ENCODE measurements around the gene CFHR5.

DNA sequence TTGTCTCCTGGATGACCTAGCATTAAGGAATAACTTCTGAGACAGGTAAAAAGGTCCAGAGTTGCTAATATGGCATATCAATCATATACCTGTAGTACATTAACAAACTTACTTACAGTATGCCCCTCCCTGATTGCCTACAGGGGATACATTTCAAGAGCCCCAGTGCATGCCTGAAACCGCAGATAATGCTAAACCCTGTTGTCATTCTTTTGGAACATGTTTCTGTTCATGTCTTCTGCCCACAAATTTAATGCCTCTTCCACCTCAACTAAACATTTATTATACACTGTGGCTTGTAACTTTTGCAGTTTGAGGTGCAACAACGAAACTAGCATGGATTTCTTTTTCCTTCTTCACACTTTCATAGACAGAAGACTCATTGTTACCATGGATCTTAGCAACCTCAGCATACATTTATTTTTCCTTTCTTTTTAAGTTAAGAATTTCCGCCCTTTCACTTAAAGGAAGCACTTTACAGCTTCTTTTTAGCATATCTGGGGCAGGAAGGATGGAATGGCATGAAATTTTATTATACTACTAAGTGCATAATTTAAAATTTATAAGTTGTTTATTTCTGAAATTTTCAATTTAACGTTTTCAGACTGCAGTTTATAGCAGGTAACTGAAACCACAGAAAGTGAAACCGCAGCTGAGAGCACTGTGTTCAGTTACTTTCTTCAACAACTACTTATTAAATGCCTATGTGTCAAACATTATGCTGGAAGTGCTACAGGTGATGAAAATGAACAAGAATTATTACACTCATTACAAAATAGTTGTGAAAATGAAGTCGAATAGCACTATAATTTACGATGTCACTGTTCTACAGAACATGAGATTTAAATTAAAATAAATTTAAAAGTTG is 64.4 kb downstream of the CFHR5 start:
- TF ChIP-seq EZH2 (IDR thresholded peaks at IDR 0.05; ENCODE audit: borderline replicate concordance, low read length) = no peak
- TF ChIP-seq, protein P1, sequence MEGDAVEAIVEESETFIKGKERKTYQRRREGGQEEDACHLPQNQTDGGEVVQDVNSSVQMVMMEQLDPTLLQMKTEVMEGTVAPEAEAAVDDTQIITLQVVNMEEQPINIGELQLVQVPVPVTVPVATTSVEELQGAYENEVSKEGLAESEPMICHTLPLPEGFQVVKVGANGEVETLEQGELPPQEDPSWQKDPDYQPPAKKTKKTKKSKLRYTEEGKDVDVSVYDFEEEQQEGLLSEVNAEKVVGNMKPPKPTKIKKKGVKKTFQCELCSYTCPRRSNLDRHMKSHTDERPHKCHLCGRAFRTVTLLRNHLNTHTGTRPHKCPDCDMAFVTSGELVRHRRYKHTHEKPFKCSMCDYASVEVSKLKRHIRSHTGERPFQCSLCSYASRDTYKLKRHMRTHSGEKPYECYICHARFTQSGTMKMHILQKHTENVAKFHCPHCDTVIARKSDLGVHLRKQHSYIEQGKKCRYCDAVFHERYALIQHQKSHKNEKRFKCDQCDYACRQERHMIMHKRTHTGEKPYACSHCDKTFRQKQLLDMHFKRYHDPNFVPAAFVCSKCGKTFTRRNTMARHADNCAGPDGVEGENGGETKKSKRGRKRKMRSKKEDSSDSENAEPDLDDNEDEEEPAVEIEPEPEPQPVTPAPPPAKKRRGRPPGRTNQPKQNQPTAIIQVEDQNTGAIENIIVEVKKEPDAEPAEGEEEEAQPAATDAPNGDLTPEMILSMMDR (conservative IDR thresholded peaks at IDR 0.05 in 1 of 2, IDR thresholded peaks at IDR 0.05 in 1 of 2; ENCODE audit: extremely low read depth in 1 of 2, insufficient read depth in 1 of 2, low read depth in 1 of 2, low read length in 2 of 2) = no peak
